NCI-H748 (cell line): Measurements from ENCODE around the gene UCN.
A peak's percentile ranks its signal among the peaks of the same experiment; 100 is the strongest.
"Not testable (repeated sequence)": the region's sequence is repeated elsewhere in the genome, so short reads cannot be mapped to it uniquely, and the experiment has no call there.

ENCODE experiments used
- DNase-seq: peaks from one replicate; lab custom pipeline; 2025; ENCODE audit not compliant: unreplicated experiment; lab: John Stamatoyannopoulos, UW

UCN gene

GRCh38 chr2:27315122-27315521, 6.9 kb upstream of the UCN start:
- no peak for DNase-seq

- no peak for DNase-seq
These were observed 6.5 kb upstream of the UCN start for GRCh38 chr2:27314709-27315108.

DNA sequence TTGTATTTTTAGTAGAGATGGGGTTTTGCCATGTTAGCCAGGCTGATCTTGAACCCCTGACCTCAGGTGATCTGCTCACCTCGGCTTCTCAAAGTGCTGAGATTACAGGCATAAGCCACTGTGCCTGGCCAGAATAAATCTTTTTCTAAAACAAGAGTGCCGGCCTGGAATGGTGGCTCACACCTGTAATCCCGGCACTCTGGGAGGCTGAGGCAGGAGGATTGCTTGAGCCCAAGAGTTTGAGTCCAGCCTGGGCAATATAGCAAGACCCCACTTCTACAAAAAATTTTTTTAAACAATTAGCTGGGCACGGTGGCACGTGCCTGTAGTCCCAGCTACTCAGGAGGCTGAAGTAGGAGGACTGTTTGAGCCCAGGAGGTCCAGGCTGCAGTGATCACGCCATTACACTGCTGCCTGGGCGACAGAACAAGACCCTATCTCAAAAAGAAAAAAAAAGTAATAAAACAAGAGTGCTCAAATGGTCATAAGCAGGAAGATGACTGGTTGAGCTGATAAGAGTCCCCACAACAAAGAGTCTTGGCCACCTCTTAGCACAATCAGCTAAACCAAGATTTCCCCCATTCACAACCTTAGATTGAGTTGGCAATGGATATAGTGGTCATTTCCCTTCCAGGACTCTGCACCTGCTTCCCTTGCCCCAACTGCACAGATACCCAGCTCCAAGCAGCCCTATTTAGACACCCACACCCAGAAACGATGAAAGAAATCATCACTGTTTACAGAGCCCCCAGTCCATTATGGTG, 5.8 kb upstream of the UCN start:
- DNase-seq: no peak

- no peak for DNase-seq
These were observed 3.9 kb upstream of the UCN start for GRCh38 chr2:27312152-27312551.

GRCh38 chr2:27309651-27310050, 1.4 kb upstream of the UCN start:
- DNase-seq: no peak

DNA sequence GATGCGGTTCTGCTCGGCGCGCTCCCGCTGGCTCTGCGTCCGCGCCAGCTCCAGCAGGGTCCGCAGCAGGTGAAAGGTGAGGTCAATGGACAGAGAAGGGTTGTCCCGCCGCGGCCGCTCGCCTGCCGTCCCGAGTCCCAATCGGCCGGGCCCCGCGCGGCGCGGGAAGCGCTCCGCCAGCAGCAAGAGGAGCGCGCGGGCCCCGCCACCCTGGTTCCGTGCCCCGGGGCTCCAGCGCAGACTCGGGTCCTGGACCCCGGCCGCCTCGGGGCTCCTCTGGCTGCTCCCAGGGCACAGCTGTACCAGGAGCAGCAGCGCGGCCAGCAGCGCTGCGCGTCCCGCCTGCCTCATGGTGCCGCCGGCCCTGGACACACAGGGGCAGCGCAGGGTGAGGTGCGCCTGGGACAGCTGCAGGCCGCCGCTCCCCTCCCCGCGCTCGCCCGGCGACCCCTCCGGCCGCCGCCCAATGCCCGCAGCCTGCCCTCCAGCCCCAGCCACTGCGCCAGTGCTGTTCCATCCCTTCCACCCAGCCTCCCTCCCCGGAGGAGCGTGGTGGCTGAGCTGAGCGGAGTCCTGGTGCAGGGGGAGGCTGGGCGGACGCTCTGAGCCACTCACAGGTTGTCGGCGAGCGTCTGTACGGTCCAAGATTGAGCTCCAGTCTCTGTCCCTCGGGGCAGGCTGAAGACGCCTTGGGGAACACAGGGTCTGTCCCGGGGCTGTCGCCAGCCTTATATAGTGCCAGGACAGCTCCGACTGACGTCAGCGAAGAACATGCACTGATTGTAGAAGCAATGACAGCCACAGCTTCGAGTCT, 493 bp downstream of the UCN start:
- peak; percentile 29 for DNase-seq

GRCh38 chr2:27307287-27307544, 1.0 kb downstream of the UCN start:
- DNase-seq: no peak

- DNase-seq: peak; percentile 38
These were observed 1.5 kb downstream of the UCN start for GRCh38 chr2:27306573-27307286.

DNA sequence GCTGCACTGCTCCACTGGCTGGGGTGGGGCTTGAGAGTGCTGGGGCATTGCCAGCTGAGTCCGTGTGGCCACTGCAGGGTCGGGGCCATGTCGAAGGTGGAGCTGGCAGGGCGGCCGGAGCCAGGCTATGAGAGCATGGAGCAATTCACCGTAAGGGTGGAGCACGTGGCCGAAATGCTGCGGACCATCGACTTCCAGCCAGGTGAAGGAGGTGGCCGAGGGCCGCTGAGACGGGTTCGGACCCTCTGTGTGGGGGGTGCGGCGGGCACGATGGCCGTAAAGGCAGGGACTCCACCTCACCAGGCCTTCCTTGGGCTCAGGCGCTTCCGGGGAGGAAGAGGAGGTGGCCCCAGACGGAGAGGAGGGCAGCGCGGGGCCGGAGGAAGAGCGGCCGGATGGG, 2.1 kb downstream of the UCN start:
- DNase-seq: no peak

DNA sequence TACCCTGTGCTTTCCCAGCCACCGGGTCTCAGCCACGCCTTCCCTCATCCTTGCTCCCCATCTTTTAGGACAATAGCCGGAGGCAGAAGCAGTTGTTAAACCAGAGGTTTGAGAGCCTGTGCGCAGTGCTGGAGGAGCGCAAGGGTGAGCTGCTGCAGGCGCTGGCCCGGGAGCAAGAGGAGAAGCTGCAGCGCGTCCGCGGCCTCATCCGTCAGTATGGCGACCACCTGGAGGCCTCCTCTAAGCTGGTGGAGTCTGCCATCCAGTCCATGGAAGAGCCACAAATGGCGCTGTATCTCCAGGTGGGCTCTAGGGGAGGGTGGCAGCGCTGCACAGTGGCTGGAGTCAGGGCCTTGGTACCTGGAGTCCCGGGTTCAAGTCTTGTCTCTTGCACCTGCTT, 2.7 kb downstream of the UCN start:
- DNase-seq: no peak

GRCh38 chr2:27304488-27305240, 3.6 kb downstream of the UCN start:
- DNase-seq: no peak

DNA sequence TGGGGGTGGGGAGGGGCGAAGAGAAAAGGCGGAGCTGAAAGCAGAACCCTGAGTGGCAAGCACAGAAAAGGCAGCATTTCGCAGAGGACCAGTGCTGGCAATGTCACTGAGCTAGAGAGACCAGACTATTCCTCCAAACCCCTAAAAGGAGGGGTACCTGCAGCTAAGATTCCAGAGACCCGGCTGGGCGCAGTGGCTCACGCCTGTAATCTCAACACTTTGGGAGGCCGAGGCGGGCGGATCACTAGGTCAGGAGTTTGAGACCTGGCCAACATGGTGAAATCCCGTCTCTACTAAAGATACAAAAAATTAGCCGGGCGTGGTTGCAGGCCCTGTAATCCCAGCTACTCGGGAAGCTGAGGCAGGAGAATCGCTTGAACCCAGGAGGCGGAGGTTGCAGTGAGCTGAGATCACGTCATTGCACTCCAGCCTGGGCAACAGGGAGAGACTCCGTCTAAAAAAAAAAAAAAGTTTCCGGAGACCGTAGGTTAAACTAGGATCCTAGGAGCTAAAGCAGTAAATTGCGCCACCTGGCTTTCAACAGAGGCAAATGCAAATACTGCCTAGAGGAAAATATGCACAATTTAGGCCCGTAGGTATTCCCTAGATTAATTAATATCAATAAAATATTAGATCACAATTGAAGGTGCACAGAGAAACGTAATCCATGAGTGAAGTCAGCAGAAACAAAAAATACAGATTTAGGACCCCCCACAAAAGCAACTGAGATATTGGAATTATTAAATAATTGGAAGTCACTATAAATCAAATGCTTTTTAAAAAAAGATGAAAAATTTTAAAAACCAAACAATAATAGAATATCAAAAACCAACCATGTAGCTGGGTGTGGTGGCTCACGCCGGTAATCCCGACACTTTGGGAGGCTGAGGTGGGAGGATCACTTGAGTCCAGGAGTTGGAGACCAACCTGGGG, 4.9 kb downstream of the UCN start:
- DNase-seq: peak; percentile 83

GRCh38 chr2:27300606-27301005, 7.6 kb downstream of the UCN start:
- DNase-seq: not testable (repeated sequence)

DNA sequence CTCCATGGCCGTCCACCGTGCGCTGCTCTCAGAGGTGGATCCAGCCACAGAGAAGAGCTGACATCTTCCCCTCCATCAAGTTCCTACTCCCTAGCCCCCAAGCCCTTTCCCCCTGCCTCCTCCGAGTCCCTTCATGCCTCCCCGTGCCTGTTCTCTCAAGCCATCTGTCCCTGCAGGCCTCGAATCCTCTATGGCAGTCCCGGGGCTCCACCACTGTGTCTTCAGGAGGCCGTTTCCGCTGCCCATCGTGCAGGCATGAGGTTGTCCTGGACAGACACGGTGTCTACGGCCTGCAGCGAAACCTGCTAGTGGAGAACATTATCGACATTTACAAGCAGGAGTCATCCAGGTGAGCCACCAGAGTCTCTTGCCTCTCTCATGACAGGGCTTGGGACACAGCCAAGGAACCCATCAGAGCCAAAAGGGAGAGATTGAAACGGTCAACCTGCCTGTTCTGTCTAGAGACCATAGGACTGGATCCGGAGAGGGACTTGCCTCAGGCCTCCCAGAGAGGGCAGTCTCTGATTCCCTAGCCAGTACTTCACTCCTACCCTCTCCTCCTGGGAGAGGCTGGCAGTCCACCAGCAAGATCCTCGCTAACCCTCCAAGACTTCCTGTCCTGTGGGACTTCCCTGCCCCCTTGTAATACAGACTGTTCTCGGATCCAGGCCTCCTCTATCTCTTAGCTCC, 9.7 kb downstream of the UCN start:
- no peak for DNase-seq

DNA sequence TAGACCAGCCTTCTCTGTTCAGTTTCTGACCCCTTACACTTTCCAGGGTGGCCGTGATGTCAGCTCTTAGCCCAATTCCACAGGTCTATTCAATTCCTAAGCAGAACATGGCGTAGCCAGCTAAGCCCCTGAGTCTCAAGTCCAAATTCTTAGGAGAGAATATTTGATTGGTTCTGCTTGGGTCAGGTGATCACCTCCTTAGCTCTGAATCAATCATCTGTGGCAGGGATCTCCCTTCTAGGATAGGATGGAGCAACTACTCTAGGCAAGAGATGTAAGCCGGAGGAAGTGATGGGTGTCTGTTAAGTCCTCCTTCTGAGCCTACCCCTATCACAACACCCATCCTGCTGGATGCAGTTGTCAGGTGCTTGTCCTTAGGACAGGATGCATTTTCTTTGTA, 11.1 kb downstream of the UCN start:
- no peak for DNase-seq

DNA sequence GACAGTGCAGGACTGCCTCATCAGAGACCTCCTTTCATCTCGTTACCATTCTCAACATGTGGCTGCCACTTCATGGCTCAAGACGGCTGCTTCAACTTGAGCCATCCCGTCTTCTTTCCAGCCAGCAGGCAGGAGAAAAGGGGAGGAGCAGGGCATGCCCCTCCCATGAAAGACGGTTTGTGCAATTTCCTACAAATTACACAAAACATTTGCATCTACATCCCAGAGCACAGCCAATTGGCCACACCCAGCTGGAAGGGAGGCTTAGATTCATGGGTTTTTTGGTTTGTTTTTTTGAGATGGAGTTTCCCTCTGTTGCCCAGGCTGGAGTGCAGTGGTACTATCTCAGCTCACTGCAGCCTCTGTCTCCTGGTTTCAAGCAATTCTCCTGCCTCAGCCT, 11.8 kb downstream of the UCN start:
- DNase-seq: no peak

- DNase-seq: no peak
These were observed 13.3 kb downstream of the UCN start for GRCh38 chr2:27294928-27295327.

DNA sequence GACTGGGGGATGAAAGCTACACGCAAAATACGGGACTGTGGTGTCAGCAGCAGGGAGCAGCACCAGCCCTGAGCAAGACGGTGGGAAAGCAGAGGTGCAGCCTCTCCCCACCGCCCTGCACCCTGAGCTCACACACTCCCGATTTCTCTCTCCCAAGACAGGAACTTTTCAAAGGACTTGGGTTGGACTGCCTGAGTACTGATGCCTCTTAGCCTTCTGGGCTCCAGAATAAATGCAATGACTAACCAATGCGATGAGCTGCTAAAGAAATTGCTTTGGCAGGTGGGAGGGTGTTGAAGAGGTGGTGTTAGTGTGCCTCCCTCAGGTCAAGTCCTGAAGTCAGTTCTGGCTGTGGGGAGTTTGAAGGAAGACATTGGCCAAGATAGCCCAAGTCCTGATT, 16.4 kb downstream of the UCN start:
- no peak for DNase-seq

DNA sequence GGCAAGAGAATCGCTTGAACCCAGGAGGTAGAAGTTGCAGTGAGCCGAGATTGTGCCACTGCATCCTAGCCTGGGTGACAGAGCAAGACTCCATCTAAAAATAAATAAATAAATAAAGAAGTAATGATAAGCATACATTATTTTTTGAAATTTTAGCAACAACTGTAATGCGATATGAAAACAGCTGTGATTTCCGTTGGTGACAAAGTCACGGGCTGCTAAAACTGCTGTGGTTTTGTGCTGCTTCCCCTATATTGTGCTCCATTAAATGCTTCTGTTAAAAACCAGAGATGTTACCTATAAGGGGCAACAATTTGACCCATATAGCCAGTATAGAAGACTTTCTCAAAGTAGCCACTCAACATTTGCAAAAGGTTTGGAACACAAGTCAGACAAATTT, 17.7 kb downstream of the UCN start:
- DNase-seq: no peak

- DNase-seq: no peak
These were observed 19.6 kb downstream of the UCN start for GRCh38 chr2:27288610-27289009.
